HT-29 (cell line): ENCODE measurements around the gene PDLIM5. TPM values are rescaled to one million over a fixed set of nuclear protein-coding genes. Genes with fewer than 3 reads are reported as not detected.
A peak's percentile ranks its signal among the peaks of the same experiment; 100 is the strongest.
"Not testable (repeated sequence)": the region's sequence is repeated elsewhere in the genome, so short reads cannot be mapped to it uniquely, and the experiment has no call there.

Experiments used
- DNase-seq: peaks from one replicate; pipeline ENCODE4 v3.0.0-alpha.2; 2015; ENCODE audit warnings: low spot score
- total RNA-seq: library from RNA; depleted of rRNA; stranded (reverse); fragments of >200 nt; shearing (Covaris generic); gene quantifications from 2 replicates; pipeline ENCODE4 v1.2.3, GENCODE V29; 2014

The PDLIM5 gene
- total RNA-seq, 1 experiment from 2014 or later: 74.5 TPM

- no peak for DNase-seq
These were observed 77.2 kb downstream of the PDLIM5 start for GRCh38 chr4:94528792-94529451.

GRCh38 chr4:94530073-94530472 lies 78.3 kb downstream of the PDLIM5 start:
- no peak for DNase-seq

GRCh38 chr4:94531991-94532789 lies 80.4 kb downstream of the PDLIM5 start:
- DNase-seq: peak; percentile 59

GRCh38 chr4:94533405-94534223 lies 81.9 kb downstream of the PDLIM5 start:
- peak; percentile 55 for DNase-seq

- peak; percentile 54 for DNase-seq
These were observed 82.9 kb downstream of the PDLIM5 start for GRCh38 chr4:94534401-94535312.

- DNase-seq: no peak
These were observed 84.3 kb downstream of the PDLIM5 start for GRCh38 chr4:94536049-94536448.

GRCh38 chr4:94536649-94537469 lies 85.1 kb downstream of the PDLIM5 start:
- no peak for DNase-seq

- DNase-seq: no peak
These were observed 86.3 kb downstream of the PDLIM5 start for GRCh38 chr4:94537921-94538628.

- DNase-seq: peak; percentile 76
These were observed 88.7 kb downstream of the PDLIM5 start for GRCh38 chr4:94540476-94540875.

- peak; percentile 16 for DNase-seq
These were observed 93.1 kb downstream of the PDLIM5 start for GRCh38 chr4:94544811-94545210.

- peak; percentile 19 for DNase-seq
These were observed 93.6 kb downstream of the PDLIM5 start for GRCh38 chr4:94545296-94545695.

GRCh38 chr4:94546949-94547348 lies 95.2 kb downstream of the PDLIM5 start:
- no peak for DNase-seq

GRCh38 chr4:94548571-94548970 lies 96.8 kb downstream of the PDLIM5 start:
- peak; percentile 64 for DNase-seq

GRCh38 chr4:94550352-94550751 lies 98.6 kb downstream of the PDLIM5 start:
- no peak for DNase-seq

- DNase-seq: no peak
These were observed 99.1 kb downstream of the PDLIM5 start for GRCh38 chr4:94550851-94551250.

- DNase-seq: no peak
These were observed 100.2 kb downstream of the PDLIM5 start for GRCh38 chr4:94551643-94552564.

GRCh38 chr4:94556047-94556446 lies 104.3 kb downstream of the PDLIM5 start:
- DNase-seq: not testable (repeated sequence)

GRCh38 chr4:94557632-94558031 lies 105.9 kb downstream of the PDLIM5 start:
- DNase-seq: not testable (repeated sequence)
